H9 (cell line): ENCODE results near the gene FRAT2. TPM values are rescaled to one million over a fixed set of nuclear protein-coding genes. Genes with fewer than 3 reads are reported as not detected.

ENCODE experiments used
- DNase-seq: peaks from one replicate; pipeline ENCODE4 v3.0.0-alpha.2; 2017
- H2AFZ ChIP-seq: one replicate; pipeline ENCODE4 v1.6.1; 2013; ENCODE audit warnings: mild to moderate bottlenecking, low read length, control low read depth, moderate library complexity
- H2AK5ac ChIP-seq: 2 replicates; pipeline ENCODE4 v1.6.1; 2013; ENCODE audit warnings: low read length, control low read depth, mixed read lengths; ENCODE audit not compliant: insufficient read length
- H2BK120ac ChIP-seq: one replicate; pipeline ENCODE4 v1.6.1; 2013; ENCODE audit warnings: low read depth, mild to moderate bottlenecking, low read length, control low read depth, inconsistent platforms; ENCODE audit not compliant: poor library complexity, severe bottlenecking
- H2BK12ac ChIP-seq: 2 replicates; pipeline ENCODE4 v1.6.1; 2013; ENCODE audit warnings: low read length, control low read depth, mixed read lengths, low read depth; ENCODE audit not compliant: insufficient read length
- H2BK15ac ChIP-seq: 2 replicates; pipeline ENCODE4 v1.6.1; 2013; ENCODE audit warnings: low read depth, low read length, control low read depth
- H2BK20ac ChIP-seq: one replicate; pipeline ENCODE4 v1.6.1; 2013; ENCODE audit warnings: low read depth, mild to moderate bottlenecking, low read length, control low read depth, inconsistent platforms; ENCODE audit not compliant: poor library complexity, severe bottlenecking
- H2BK5ac ChIP-seq: 2 replicates; pipeline ENCODE4 v1.6.1; 2013; ENCODE audit warnings: low read length, control low read depth, mixed read lengths; ENCODE audit not compliant: insufficient read length
- H3K14ac ChIP-seq: 2 replicates; pipeline ENCODE4 v1.6.1; 2013; ENCODE audit warnings: low read length, control low read depth; ENCODE audit not compliant: insufficient read depth
- H3K18ac ChIP-seq: 2 replicates; pipeline ENCODE4 v1.6.1; 2013; ENCODE audit warnings: low read depth, mild to moderate bottlenecking, mixed read lengths, low read length, control low read depth; ENCODE audit not compliant: insufficient read length
- H3K23ac ChIP-seq: 2 replicates; pipeline ENCODE4 v1.6.1; 2013; ENCODE audit warnings: low read length, control low read depth, mixed read lengths, low read depth; ENCODE audit not compliant: insufficient read length
- H3K23me2 ChIP-seq: 2 replicates; pipeline ENCODE4 v1.6.1; 2013; ENCODE audit warnings: low read depth, mild to moderate bottlenecking, mixed read lengths, low read length, control low read depth; ENCODE audit not compliant: insufficient read length, poor library complexity, severe bottlenecking
- H3K27ac ChIP-seq: 2 replicates; pipeline ENCODE4 v1.5.1; 2013; ENCODE audit warnings: low read length, control low read depth, mixed read lengths, low read depth; ENCODE audit not compliant: insufficient read length
- H3K27me3 ChIP-seq: 2 replicates; pipeline ENCODE4 v1.6.1; 2013; ENCODE audit warnings: low read length, control low read depth, inconsistent platforms; ENCODE audit not compliant: insufficient read depth
- H3K4ac ChIP-seq: 2 replicates; pipeline ENCODE4 v1.6.1; 2013; ENCODE audit warnings: low read depth, mild to moderate bottlenecking, control low read depth, inconsistent platforms, low read length, moderate library complexity
- H3K4me1 ChIP-seq: 2 replicates; pipeline ENCODE4 v1.6.1; 2013; ENCODE audit warnings: low read length, control low read depth, inconsistent platforms; ENCODE audit not compliant: insufficient read depth
- H3K4me2 ChIP-seq: 2 replicates; pipeline ENCODE4 v1.6.1; 2013; ENCODE audit warnings: low read length, control low read depth, mixed read lengths; ENCODE audit not compliant: insufficient read length, insufficient read depth
- H3K56ac ChIP-seq: 2 replicates; pipeline ENCODE4 v1.6.1; 2013; ENCODE audit warnings: low read depth, mild to moderate bottlenecking, mixed read lengths, low read length, control low read depth; ENCODE audit not compliant: insufficient read length
- H3K79me1 ChIP-seq: 2 replicates; pipeline ENCODE4 v1.6.1; 2013; ENCODE audit warnings: low read depth, mild to moderate bottlenecking, moderate library complexity, low read length, control low read depth, inconsistent platforms; ENCODE audit not compliant: insufficient read depth, poor library complexity, severe bottlenecking
- H3K79me2 ChIP-seq: 2 replicates; pipeline ENCODE4 v1.6.1; 2013; ENCODE audit warnings: low read length, control low read depth, inconsistent platforms; ENCODE audit not compliant: insufficient read depth
- H3K9ac ChIP-seq: 2 replicates; pipeline ENCODE4 v1.6.1; 2013; ENCODE audit warnings: low read length, control low read depth, mixed read lengths; ENCODE audit not compliant: insufficient read length; ENCODE audit errors: extremely low read depth
- H3K9me3 ChIP-seq: one replicate; pipeline ENCODE4 v1.6.1; 2013; ENCODE audit warnings: low read depth, low read length, inconsistent platforms; ENCODE audit not compliant: control insufficient read depth
- H3T11ph ChIP-seq: one replicate; pipeline ENCODE4 v1.6.1; 2013; ENCODE audit warnings: mild to moderate bottlenecking, low read length, control low read depth, inconsistent platforms
- H4K20me1 ChIP-seq: one replicate; pipeline ENCODE4 v1.6.1; 2013; ENCODE audit not compliant: control insufficient read depth, insufficient read length, insufficient read depth
- H4K5ac ChIP-seq: 2 replicates; pipeline ENCODE4 v1.6.1; 2013; ENCODE audit warnings: low read depth, mild to moderate bottlenecking, mixed read lengths, low read length, control low read depth; ENCODE audit not compliant: insufficient read length
- H4K8ac ChIP-seq: replicated peaks from 2 replicates; pipeline ENCODE4 v1.6.1; 2013; ENCODE audit warnings: low read length, control low read depth, mixed read lengths, low read depth; ENCODE audit not compliant: insufficient read length
- H4K91ac ChIP-seq: 2 replicates; pipeline ENCODE4 v1.6.1; 2013; ENCODE audit warnings: low read depth, mild to moderate bottlenecking, moderate library complexity, mixed read lengths, low read length, control low read depth; ENCODE audit not compliant: insufficient read length
- H3K27ac Mint-ChIP-seq, 3 experiments: 2 replicates in 2 of 3; 3 replicates in 1 of 3; pipeline ENCODE4 v1.8.0; 2020 to 2021; ENCODE audit warnings: mixed read lengths in 3 of 3, mild to moderate bottlenecking in 1 of 3, moderate library complexity in 1 of 3
- H3K27me3 Mint-ChIP-seq: 2 replicates; pipeline ENCODE4 v1.8.0; 2021; ENCODE audit warnings: low read depth, mild to moderate bottlenecking, moderate library complexity, mixed read lengths
- H3K36me3 Mint-ChIP-seq, 3 experiments: 2 replicates in 2 of 3; 3 replicates in 1 of 3; pipeline ENCODE4 v1.8.0; 2020 to 2021; ENCODE audit warnings: low read depth in 3 of 3, mixed read lengths in 3 of 3; ENCODE audit not compliant: insufficient read depth in 1 of 3
- H3K4me1 Mint-ChIP-seq, 2 experiments: 2 replicates each; pipeline ENCODE4 v1.8.0; 2020; ENCODE audit warnings: mixed read lengths in 2 of 2
- H3K4me3 Mint-ChIP-seq, 2 experiments: 2 replicates in 1 of 2; 3 replicates in 1 of 2; pipeline ENCODE4 v1.8.0; 2020 to 2021; ENCODE audit warnings: mild to moderate bottlenecking in 2 of 2, mixed read lengths in 2 of 2, moderate library complexity in 1 of 2
- H3K9me3 Mint-ChIP-seq, 2 experiments: 2 replicates in 1 of 2; 3 replicates in 1 of 2; pipeline ENCODE4 v1.8.0; 2020; ENCODE audit warnings: mild to moderate bottlenecking in 2 of 2, mixed read lengths in 2 of 2, moderate library complexity in 1 of 2
- CTCF ChIP-seq: fragments of 200-600 bp; sonication (generic); conservative IDR thresholded peaks from 3 replicates; pipeline ENCODE4 v1.8.0; 2021; ENCODE audit warnings: antibody characterized with exemption, mild to moderate bottlenecking
- WGBS: extraction: QIAGEN DNeasy Blood & Tissue Kit; methylation state at CpG from one replicate; pipeline ENCODE4 v1.1.7; 2013; ENCODE audit warnings: missing lambda C conversion rate, low lambda C conversion rate, mixed read lengths; ENCODE audit not compliant: insufficient read length; ENCODE audit errors: extremely low coverage; 5-methylcytosine and 5-hydroxymethylcytosine counted together
- total RNA-seq: library from RNA; stranded (reverse); gene quantifications from 2 replicates; pipeline ENCODE4 v1.2.1, GENCODE V29; 2021

Gene FRAT2
- total RNA-seq, 1 experiment from 2014 or later, result 129 TPM

DNA sequence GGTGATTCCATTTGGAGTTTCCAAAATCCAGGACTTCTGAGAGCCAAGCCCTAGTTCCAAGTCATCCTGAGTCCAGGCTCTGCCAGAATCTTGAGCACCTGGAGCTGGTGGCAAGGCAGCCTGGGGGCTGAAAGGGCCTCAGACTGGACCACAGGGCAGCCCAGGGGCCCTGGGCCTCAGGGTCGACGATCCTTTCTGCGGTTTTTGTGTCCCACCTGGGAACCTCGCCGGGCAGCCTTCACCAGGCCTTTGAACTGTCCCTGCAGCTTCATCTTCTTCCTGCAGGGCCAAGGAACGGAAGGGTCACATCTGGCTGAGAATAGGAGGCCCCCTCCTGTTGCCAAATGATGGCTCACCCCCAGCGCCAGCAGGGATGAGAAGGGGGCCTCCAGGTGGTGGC is 22.4 kb upstream of the FRAT2 start:
- no peaks in the 10 kb centered on the region for H3K9me3 ChIP-seq
- H3K27me3 ChIP-seq, result no peaks in the 10 kb centered on the region
- Mint-ChIP-seq H3K27me3 (no peaks in the 10 kb centered on the region; the same call in 1 of the 2 replicates), H3K36me3 (peaks cover 18 to 78% (median 34%) of the 10 kb centered on the region in 3 experiments; a peak in 6 of 7 replicates), H3K4me3 (no peak overlapping the region), H3K9me3 (no peaks in the 10 kb centered on the region), H3K4me1 (peaks cover 5 to 7% of the 10 kb centered on the region in 2 experiments), H3K27ac (no peak overlapping the region)
- H4K8ac ChIP-seq, result no peak overlapping the region
- H3K9ac ChIP-seq, result no peak overlapping the region
- H4K5ac ChIP-seq, result no peak overlapping the region
- H3K79me1 ChIP-seq, result no peaks in the 10 kb centered on the region
- H3K4ac ChIP-seq, result no peak overlapping the region
- no peak overlapping the region for H2BK15ac ChIP-seq
- no peak overlapping the region for H2BK12ac ChIP-seq
- H4K91ac ChIP-seq, result no peak overlapping the region
- no peak overlapping the region for H3K18ac ChIP-seq
- H3T11ph ChIP-seq, result no peak overlapping the region
- H3K4me1 ChIP-seq, result no peaks in the 10 kb centered on the region
- no peak overlapping the region for H3K4me2 ChIP-seq
- TF ChIP-seq CTCF, result no peak
- no peak overlapping the region for H3K23ac ChIP-seq
- no peak overlapping the region for H3K27ac ChIP-seq
- no peak overlapping the region for H3K14ac ChIP-seq
- H2BK20ac ChIP-seq, result no peak overlapping the region
- H3K56ac ChIP-seq, result no peak overlapping the region
- H2BK120ac ChIP-seq, result no peak overlapping the region
- H2BK5ac ChIP-seq, result no peak overlapping the region
- no peak overlapping the region for H2AFZ ChIP-seq
- no peak overlapping the region for H2AK5ac ChIP-seq
- DNase-seq, result no peak
- H3K23me2 ChIP-seq, result no peaks in the 10 kb centered on the region
- WGBS, result no CpG with 5 or more reads among the region's 7 CpGs
- no peaks in the 10 kb centered on the region for H4K20me1 ChIP-seq
- no peaks in the 10 kb centered on the region for H3K79me2 ChIP-seq
